Activated CD4-positive, CD25-positive, alpha-beta regulatory T cell treated with anti-CD3 and anti-CD28 coated beads, Interleukin-2, amount 50 U/mL, for 72 hours (primary cell): ENCODE data around the gene GLIS2.

ENCODE experiments used
- DNase-seq: peaks from one replicate; pipeline ENCODE4 v3.0.0; 2021

The GLIS2 gene

DNA sequence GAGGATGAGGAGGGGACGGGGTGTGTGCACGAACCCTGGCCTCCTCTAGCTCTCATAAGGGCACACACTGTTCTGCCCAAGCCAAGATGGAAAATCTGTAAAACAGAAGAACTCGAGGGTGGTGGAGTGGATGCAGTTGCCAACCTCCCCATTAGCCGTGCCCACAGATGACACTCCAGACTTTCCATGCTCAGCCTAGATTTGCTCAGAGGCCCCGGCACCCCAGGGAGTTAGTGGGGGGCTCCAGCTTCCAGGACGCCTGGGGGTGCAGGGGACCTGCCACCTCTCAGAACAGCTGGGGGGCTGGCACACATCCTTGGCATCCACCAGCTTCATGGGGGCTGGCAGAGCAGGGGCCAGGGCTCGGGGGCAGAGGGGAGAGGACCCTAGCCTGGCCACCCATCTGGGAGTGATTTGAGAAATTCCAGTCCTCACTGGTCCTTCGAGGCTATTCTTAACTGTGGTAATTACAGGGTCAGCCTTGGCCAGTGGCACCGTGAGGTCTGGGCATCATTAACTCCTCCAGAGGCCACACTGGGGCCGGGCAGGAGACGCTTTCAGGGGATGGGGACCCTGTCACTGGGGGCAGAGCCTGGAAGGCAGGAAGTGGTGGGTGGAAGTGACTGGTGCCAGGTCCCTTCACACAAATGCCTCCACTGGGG lies 70.1 kb downstream of the GLIS2 start:
- no peak for DNase-seq

GRCh38 chr16:4386451-4386805 lies 70.6 kb downstream of the GLIS2 start:
- no peak for DNase-seq

DNA sequence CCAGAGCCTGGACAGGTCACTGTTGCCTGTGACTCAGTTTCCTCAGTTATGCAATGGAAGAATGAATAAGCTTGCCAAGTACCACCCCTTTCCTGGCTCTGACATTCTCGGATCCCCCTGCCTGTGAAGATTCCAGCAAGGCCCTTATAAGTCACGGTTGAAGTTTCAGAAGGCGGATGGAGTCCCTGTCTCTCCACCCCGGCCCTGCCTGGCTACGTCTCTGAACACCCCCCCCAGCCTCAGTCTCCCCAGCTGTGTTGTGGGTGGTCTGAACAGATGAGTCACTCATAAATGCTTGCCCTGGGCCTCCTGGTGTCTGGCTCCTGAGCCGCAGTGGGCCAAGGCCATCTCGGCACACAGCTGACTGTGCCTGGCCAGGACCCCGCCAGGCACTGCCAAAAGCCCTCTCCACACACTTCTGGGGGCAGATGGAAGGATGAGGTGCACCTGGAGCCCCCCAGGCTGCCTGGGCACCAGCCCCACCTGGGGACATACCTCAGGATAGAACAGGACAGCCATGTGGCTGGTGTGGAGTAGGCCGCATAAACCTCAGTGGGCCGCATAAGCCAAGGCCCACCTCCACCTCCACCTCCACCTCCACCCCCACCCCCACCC lies 71.2 kb downstream of the GLIS2 start:
- DNase-seq, result no peak

- DNase-seq, result no peak
Observed at GRCh38 chr16:4387781-4388180, 71.9 kb downstream of the GLIS2 start.

DNA sequence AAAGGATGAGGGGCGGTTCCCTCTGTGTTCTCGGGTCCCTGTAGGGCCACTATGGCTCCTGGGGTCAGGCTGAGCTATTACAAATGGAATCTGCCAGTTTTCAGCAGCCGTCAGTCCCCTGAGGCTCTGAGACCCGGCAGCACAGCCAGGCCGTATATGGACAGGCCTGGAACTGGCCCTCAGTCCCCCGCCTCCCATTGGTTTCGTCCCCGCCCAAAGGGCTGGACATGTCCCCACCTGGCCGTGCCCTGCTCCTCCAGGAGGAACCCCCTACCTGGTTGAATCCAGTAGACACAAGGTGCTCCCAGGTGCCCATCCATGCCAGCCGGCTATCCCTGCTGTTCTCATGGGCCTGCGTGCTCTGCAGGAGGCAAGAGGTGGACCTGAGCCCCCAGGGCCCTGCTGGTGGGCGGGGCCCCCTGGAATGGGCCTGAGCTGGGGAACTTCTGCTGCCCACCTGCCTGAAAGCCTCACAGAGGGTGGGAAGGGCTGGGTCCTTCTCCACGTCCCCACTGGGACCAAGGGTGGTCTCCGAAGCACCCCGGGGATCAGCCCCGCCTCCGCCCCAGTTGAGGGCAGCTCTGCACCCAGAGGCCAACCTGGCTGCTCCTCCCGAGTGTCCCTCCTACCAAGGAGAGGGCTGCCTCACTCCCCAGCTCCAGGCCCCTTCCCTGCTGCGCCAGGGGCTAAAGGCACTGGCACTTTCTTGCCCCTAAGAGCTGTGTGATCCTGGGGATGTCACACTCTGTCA lies 72.6 kb downstream of the GLIS2 start:
- no peak for DNase-seq
